ENCODE results near the gene TSPAN1.

GRCh38 chr1:46180082-46180616, 5.3 kb downstream of the TSPAN1 start:
- TF ChIP-seq CTCF (IDR thresholded peaks at IDR 0.05): no peak
- TF ChIP-seq POLR2A (IDR thresholded peaks at IDR 0.05): no peak
- TF ChIP-seq POLR2AphosphoS5 (IDR thresholded peaks at IDR 0.05; ENCODE audit: insufficient read depth in 1 of 2, low read depth in 1 of 2): no peak

All from vagina (tissue), 2 donors.